Heart left ventricle (tissue), 16 donors: ENCODE results near the gene ANKRD28. TPM values are rescaled to one million over a fixed set of nuclear protein-coding genes. Genes with fewer than 3 reads are reported as not detected.

Experiments used
- ATAC-seq, 4 donors: fragments of 200-7000 bp; cut with Tn5 transposase; one replicate each; pipeline ENCODE4 v1.9.1; 2020 to 2022; ENCODE audit warnings: moderate library complexity in 4 of 4, mild to moderate bottlenecking in 3 of 4, moderate number of reproducible peaks in 1 of 4
- DNase-seq, 5 donors: peaks; one replicate each; pipeline ENCODE4 v3.0.0-alpha.2; 2020
- H3K27ac ChIP-seq, 12 donors: fragments of 200-600 bp; sonication (generic) in 4 of 12; one replicate each; pipeline versions ENCODE4 v1.5.0 to v1.8.0; 2016 to 2022; ENCODE audit warnings: mild to moderate bottlenecking in 2 of 12
- H3K27me3 ChIP-seq, 9 donors: fragments of 200-600 bp; sonication (generic) in 2 of 9; one replicate each; pipeline versions ENCODE4 v1.5.1 to v1.8.0; 2016 to 2022; ENCODE audit warnings: mild to moderate bottlenecking in 3 of 9
- H3K36me3 ChIP-seq, 9 donors: fragments of 200-600 bp; sonication (generic) in 2 of 9; one replicate each; pipeline versions ENCODE4 v1.5.0 to v1.8.0; 2018 to 2022; ENCODE audit warnings: mild to moderate bottlenecking in 2 of 9
- H3K4me1 ChIP-seq, 12 donors: fragments of 200-600 bp; sonication (generic) in 4 of 12; one replicate each; pipeline versions ENCODE4 v1.5.0 to v1.8.0; 2016 to 2022; ENCODE audit warnings: mild to moderate bottlenecking in 3 of 12
- H3K4me3 ChIP-seq, 12 donors: fragments of 200-600 bp; sonication (generic) in 4 of 12; one replicate each; pipeline versions ENCODE4 v1.5.0 to v1.8.0; 2017 to 2022; ENCODE audit warnings: mild to moderate bottlenecking in 9 of 12, moderate library complexity in 4 of 12
- H3K9me3 ChIP-seq, 12 donors: fragments of 200-600 bp; sonication (generic) in 4 of 12; one replicate each; pipeline versions ENCODE4 v1.5.0 to v1.8.0; 2016 to 2022; ENCODE audit warnings: mild to moderate bottlenecking in 1 of 12
- CTCF ChIP-seq, 12 donors: fragments of 200-600 bp; sonication (generic) in 4 of 12; IDR thresholded peaks; one replicate each; pipeline versions ENCODE4 v1.5.0 to v1.8.0; 2018 to 2022; ENCODE audit warnings: antibody characterized with exemption in 12 of 12, mild to moderate bottlenecking in 5 of 12
- POLR2A ChIP-seq, 2 donors: fragments of 450-650 bp; IDR thresholded peaks; one replicate each; pipeline ENCODE4 v1.6.1; 2017; ENCODE audit warnings: antibody characterized with exemption in 2 of 2, mild to moderate bottlenecking in 2 of 2, moderate library complexity in 2 of 2
- WGBS, 4 donors: extraction: QIAGEN DNeasy Blood & Tissue Kit in 2 of 4; methylation state at CpG; one replicate each; pipeline versions ENCODE4 v1.1.5 to v1.1.7; 2013 to 2018; 5-methylcytosine and 5-hydroxymethylcytosine counted together
- intact Hi-C, 10 donors: fragments of 100-400 bp; cut with DNase I; formaldehyde crosslinking; loops; one replicate each; pipeline versions ENCODE4 v1.11.1 to v1.14.2; 2022
- polyA plus RNA-seq, 2 donors: library from polyadenylated mRNA; stranded (reverse); fragments of 200-250 nt; gene quantifications; one replicate each; pipeline ENCODE4 v1.2.3, GENCODE V29; 2013
- total RNA-seq, 9 donors: library from RNA; depleted of rRNA in 2 of 9; stranded (reverse); fragments of >200 nt in 2 of 9; fragmentation: NEBNext Ultra II Directional in 3 of 9; extraction: Animal tissue kit (Norgen Biotek cat#: 25700) in 3 of 9; gene quantifications; one replicate each; pipeline versions ENCODE4 v1.1.0 to v1.2.4, GENCODE V29; 2016 to 2023
- donor health status: ischemic (EF 13 %, LVEDD 7.1; RV severe dilation, severe dysfunction).
- donor health status: healthy with polysubstance abuse.
- donor health status: DM: no; HTN: yes; CAD: no.
- donor health status: DM: no; HTN: no; CAD: no.
- donor health status: ischemic (EF 25% LVEDD 6.9; RV normal size, moderate dysfunction).
- donor health status: ischemic (EF 25% LVEDD 5.7; RV mildly dilated, moderate dysfunction).
- donor health status: healthy.
- donor health status: DM: yes; HTN: yes; CAD: no.
- donor health status: ischemic (EF 35%, LVEDD 5.7; RV mildly dilated, moderate dysfunction).
- donor health status: nonischemic (EF 11% LVEDD 7.7; RV severe dilation, severe dysfunction).
- donor health status: DM: yes; HTN: yes; CAD: no.
- donor health status: PGD.
- donor health status: ischemic (EF 29% LVEDD 5.4; RV normal size, mild dysfunction).
- donor health status: nonischemic (EF 23%, LVEDD 6.1; RV moderate dilation, normal function).

Gene ANKRD28
- total and polyA plus RNA-seq, 11 donors, result 4.9 to 32.1 (median 24.3) TPM

DNA sequence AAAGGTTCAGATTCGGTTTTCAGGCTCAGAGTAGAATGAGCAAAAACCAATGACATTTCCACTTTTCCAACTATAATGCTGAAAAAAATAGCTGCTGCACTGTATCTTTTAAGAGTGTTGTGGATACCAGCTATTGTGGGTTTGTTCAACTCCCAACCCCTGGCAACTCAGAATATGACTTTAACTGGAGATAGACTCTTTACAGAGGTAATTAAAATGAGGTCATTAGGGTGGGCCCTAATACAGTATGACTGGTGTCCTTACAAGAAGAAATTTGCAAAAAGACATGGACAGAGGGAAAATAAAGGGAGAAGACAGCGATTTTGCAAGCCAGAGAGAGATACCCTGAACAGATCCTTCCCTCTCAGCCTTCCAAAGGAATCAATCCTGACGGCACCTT lies 39.5 kb downstream of the ANKRD28 start:
- TF ChIP-seq POLR2A (IDR thresholded peaks at IDR 0.05), result no peak
- TF ChIP-seq CTCF (IDR thresholded peaks at IDR 0.05), result no peak
- no peak for DNase-seq
- no peaks in the 10 kb centered on the region for H3K9me3 ChIP-seq
- ATAC-seq, result no peak
- peak overlapping the region in 1 of 12 donors; percentile 51 for H3K27ac ChIP-seq
- H3K4me1 ChIP-seq, result peaks cover 0 to 14% (median 0%) of the 10 kb centered on the region in 12 donors
- H3K36me3 ChIP-seq, result no peaks in the 10 kb centered on the region
- intact Hi-C loops, result no loop called here
- 85 to 95% (median 87%) methylated on average over 3 of the region's 3 CpGs for WGBS, 4 donors
- no peaks in the 10 kb centered on the region for H3K27me3 ChIP-seq
- no peak overlapping the region for H3K4me3 ChIP-seq

- H3K27me3 ChIP-seq, result no peaks in the 10 kb centered on the region
- intact Hi-C loops, result no loop called here
- peak overlapping the region in 1 of 12 donors; percentile 51 for H3K27ac ChIP-seq
- H3K4me1 ChIP-seq, result peaks cover 0 to 14% (median 2%) of the 10 kb centered on the region in 12 donors
- 63 to 86% (median 69%) methylated on average over 1 of the region's 1 CpG for WGBS, 4 donors
- DNase-seq, result no peak
- no peak for TF ChIP-seq CTCF (IDR thresholded peaks at IDR 0.05)
- TF ChIP-seq POLR2A (IDR thresholded peaks at IDR 0.05), result no peak
- H3K9me3 ChIP-seq, result no peaks in the 10 kb centered on the region
- no peak for ATAC-seq
- no peak overlapping the region for H3K4me3 ChIP-seq
- no peaks in the 10 kb centered on the region for H3K36me3 ChIP-seq
Observed at GRCh38 chr3:15757824-15758223, 40.0 kb downstream of the ANKRD28 start.

GRCh38 chr3:15756505-15756904 lies 41.3 kb downstream of the ANKRD28 start:
- WGBS, 4 donors, result 83 to 85% (median 84%) methylated on average over 3 of the region's 3 CpGs
- Histone ChIP-seq H3K4me3 (no peak overlapping the region), H3K36me3 (peaks cover 0 to 1% (median under 1%) of the 10 kb centered on the region in 9 donors), H3K4me1 (peaks cover 0 to 14% (median 5%) of the 10 kb centered on the region in 12 donors), H3K9me3 (no peaks in the 10 kb centered on the region), H3K27ac (no peak overlapping the region), H3K27me3 (no peaks in the 10 kb centered on the region)
- no peak for TF ChIP-seq CTCF (IDR thresholded peaks at IDR 0.05)
- DNase-seq (no peak), ATAC-seq (no peak)
- intact Hi-C loops, result no loop called here

DNA sequence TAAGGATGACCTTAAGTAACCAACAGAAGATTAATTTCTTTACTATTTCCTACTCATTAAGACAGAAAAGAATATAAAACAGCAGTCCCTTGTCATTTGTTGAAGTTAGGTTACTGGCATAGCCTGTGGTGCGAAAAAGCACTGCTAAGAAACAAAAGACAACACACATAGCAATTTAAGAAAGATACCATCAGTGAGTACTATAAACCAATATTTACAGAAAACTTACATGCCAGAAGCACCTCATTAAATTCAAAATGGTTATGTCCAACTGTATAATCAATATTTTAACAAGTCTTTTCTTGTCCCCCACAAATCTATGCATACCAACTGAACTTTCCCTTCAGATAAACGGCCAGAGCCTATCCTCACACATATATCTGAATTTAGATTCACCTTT lies 42.0 kb downstream of the ANKRD28 start:
- DNase-seq (no peak), ATAC-seq (no peak)
- TF ChIP-seq POLR2A (IDR thresholded peaks at IDR 0.05) (no peak), CTCF (IDR thresholded peaks at IDR 0.05) (no peak)
- 90 to 97% (median 95%) methylated on average over 2 of the region's 2 CpGs for WGBS, 4 donors
- H3K36me3 ChIP-seq, result peaks cover 0 to 7% (median 5%) of the 10 kb centered on the region in 9 donors
- H3K4me1 ChIP-seq, result peaks cover 0 to 14% (median 5%) of the 10 kb centered on the region in 12 donors
- H3K4me3 ChIP-seq, result no peak overlapping the region
- H3K27ac ChIP-seq, result no peak overlapping the region
- intact Hi-C loops, result no loop called here
- H3K27me3 ChIP-seq, result no peaks in the 10 kb centered on the region
- no peaks in the 10 kb centered on the region for H3K9me3 ChIP-seq
